Measurements from ENCODE around the gene CCN5. TPM values are rescaled to one million over a fixed set of nuclear protein-coding genes. Genes with fewer than 3 reads are reported as not detected.

The CCN5 gene
- total and polyA plus RNA-seq, 2 of the 8 experiments (the other 6 are each of a cell fraction or from before 2014, with no cell fraction given) = not detected

DNA sequence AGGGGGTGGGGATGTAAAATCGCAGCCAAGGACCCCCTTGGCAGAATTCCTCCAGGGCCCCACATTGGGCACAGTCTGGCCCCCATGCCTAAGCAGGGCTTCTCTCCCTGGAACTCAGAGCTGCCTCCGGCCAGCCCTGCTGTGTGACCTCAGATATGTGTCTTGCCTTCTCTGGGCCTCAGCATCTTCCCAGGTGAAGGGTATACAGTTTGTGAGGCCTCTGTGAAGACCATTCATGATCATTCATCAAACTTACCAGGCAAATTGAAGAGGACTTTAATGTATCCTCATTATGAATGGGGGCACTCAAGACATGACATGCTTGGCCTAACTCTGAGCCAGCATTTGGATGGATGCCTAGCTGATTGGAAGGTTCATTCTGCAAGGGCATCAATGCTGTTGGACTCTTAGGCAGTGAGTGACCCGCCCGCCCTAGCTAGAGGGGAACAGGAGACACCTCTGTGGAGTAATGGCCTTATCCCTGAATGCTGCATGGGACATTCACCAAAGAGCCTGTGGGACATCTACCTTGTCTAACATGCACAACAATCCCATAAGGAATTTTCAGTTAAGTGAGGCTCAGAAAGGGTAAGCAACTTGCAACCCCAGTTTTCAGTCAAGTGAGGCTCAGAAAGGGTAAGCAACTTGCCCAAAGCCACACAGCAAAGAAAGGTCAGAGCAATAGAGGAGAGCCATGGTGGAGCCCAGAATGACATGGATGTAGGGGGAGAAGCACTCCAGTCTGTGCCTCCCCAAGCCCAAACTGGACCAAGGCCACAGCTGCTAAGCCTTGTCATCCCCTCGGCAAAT, 535 bp downstream of the CCN5 start:
- no peak overlapping the region for H4K5ac ChIP-seq (ENCODE audit: insufficient read length, low read depth, low read length)
- H2BK120ac ChIP-seq (replicated peaks; ENCODE audit: low read depth, low read length) = no peak overlapping the region
- no peaks in the 10 kb centered on the region for H3K79me2 ChIP-seq (ENCODE audit: control insufficient read depth in 1 of 2, insufficient read depth in 2 of 2, low read length in 2 of 2)
- H2AK5ac ChIP-seq (ENCODE audit: low read depth, low read length) = no peak overlapping the region
- peaks cover 0 to 3% (median 0%) of the 10 kb centered on the region in 4 experiments; a peak in 1 of 7 replicates for H3K4me1 ChIP-seq (replicated peaks in 1 of 4; ENCODE audit: control insufficient read depth in 3 of 4, insufficient read depth in 4 of 4, low read length in 3 of 4)
- no peaks in the 10 kb centered on the region for H4K20me1 ChIP-seq (replicated peaks in 1 of 2; ENCODE audit: control insufficient read depth in 1 of 2, insufficient read depth in 2 of 2, low read length in 2 of 2)
- no peak overlapping the region for H3K4me3 ChIP-seq (ENCODE audit: extremely low read depth in 1 of 4, insufficient read depth in 2 of 4, low read depth in 3 of 4, low read length in 4 of 4)
- H3K27me3 ChIP-seq (replicated peaks in 1 of 4; ENCODE audit: control insufficient read depth in 3 of 4, extremely low read depth in 1 of 4, insufficient read depth in 3 of 4, low read length in 3 of 4) = no peaks in the 10 kb centered on the region
- H4K8ac ChIP-seq (ENCODE audit: extremely low read depth, insufficient read depth, low read length) = no peak overlapping the region; the same call in 1 of the 2 replicates
- ChIA-PET POLR2A (ENCODE audit: partially characterized antibody) (interaction anchor here (1.0 to 1.7 kb wide), 2 partner anchors 12 to 14 kb away, joined by 3 to 6 read pairs; no protein-coding TSS in a partner anchor), CTCF (ENCODE audit: partially characterized antibody) (interaction anchor here (0.5 to 20.4 kb wide), 5 partner anchors 12 to 449 kb away, joined by 3 to 180 read pairs (median 67); no protein-coding TSS in a partner anchor)
- H2BK15ac ChIP-seq (ENCODE audit: low read length) = no peak overlapping the region
- no peak overlapping the region for H3K56ac ChIP-seq (replicated peaks; ENCODE audit: insufficient read length, low read depth, low read length)
- DNase-seq (ENCODE audit: low read depth in 1 of 2, low spot score in 2 of 2) (no peak), FAIRE-seq (no peak)
- H3K9ac ChIP-seq (replicated peaks in 1 of 4; ENCODE audit: extremely low read depth in 1 of 4, low read depth in 3 of 4, low read length in 3 of 4) = no peak overlapping the region
- H3K18ac ChIP-seq (ENCODE audit: extremely low read depth, low read length) = peak overlapping the region; percentile 5; the same call in 1 of the 2 replicates
- no peaks in the 10 kb centered on the region for H3K9me3 ChIP-seq (ENCODE audit: insufficient read depth in 2 of 2, low read depth in 1 of 2, low read length in 1 of 2)
- H3K23ac ChIP-seq (ENCODE audit: insufficient read length) = no peak overlapping the region
- H3K4me2 ChIP-seq (ENCODE audit: insufficient read depth in 1 of 2, low read depth in 2 of 2, low read length in 2 of 2) = no peak overlapping the region
- no peak overlapping the region for H2BK5ac ChIP-seq (ENCODE audit: low read depth, low read length)
- no peak overlapping the region for H3K14ac ChIP-seq (ENCODE audit: insufficient read length)
- H3K79me1 ChIP-seq (ENCODE audit: low read depth, low read length) = no peaks in the 10 kb centered on the region
- no peaks in the 10 kb centered on the region for H3K23me2 ChIP-seq (ENCODE audit: low read depth, low read length)
- no peak overlapping the region for H4K91ac ChIP-seq (replicated peaks; ENCODE audit: insufficient read length, low read length)
- no peaks in the 10 kb centered on the region for H3K36me3 ChIP-seq (ENCODE audit: control insufficient read depth in 2 of 4, insufficient read depth in 4 of 4, low read length in 3 of 4)
- H2BK20ac ChIP-seq (ENCODE audit: low read length) = no peak overlapping the region
- no peak overlapping the region for H3K27ac ChIP-seq (ENCODE audit: low read depth, low read length)
- H2BK12ac ChIP-seq (ENCODE audit: low read depth, low read length) = no peak overlapping the region
- H3K4ac ChIP-seq (replicated peaks; ENCODE audit: insufficient read length, low read depth, low read length) = no peak overlapping the region
- WGBS, 2 experiments (ENCODE audit: extremely low coverage in 1 of 2, insufficient coverage in 1 of 2, insufficient read length in 1 of 2, insufficient replicate concordance in 2 of 2, low coverage in 1 of 2, low lambda C conversion rate in 2 of 2, missing lambda C conversion rate in 1 of 2) = 89% methylated on average over 4 of the region's 5 CpGs; no CpG with 5 or more reads in 1 of the 2 experiments
- H2AFZ ChIP-seq (ENCODE audit: low read length) = no peak overlapping the region
- TF ChIP-seq SP2 (IDR thresholded peaks at IDR 0.05; ENCODE audit: low read length) (no peak), JUN (IDR thresholded peaks at IDR 0.05; ENCODE audit: low read depth, low read length) (no peak)

Data from H1 (cell line).